NCI-H524 (cell line): Measurements from ENCODE around the gene PARD6B.
A peak's percentile ranks its signal among the peaks of the same experiment; 100 is the strongest.
"Not testable (repeated sequence)": the region's sequence is repeated elsewhere in the genome, so short reads cannot be mapped to it uniquely, and the experiment has no call there.

Experiments used
- DNase-seq, 2 experiments: peaks; one replicate each; lab custom pipeline; 2025; lab: John Stamatoyannopoulos, UW

The PARD6B gene

DNA sequence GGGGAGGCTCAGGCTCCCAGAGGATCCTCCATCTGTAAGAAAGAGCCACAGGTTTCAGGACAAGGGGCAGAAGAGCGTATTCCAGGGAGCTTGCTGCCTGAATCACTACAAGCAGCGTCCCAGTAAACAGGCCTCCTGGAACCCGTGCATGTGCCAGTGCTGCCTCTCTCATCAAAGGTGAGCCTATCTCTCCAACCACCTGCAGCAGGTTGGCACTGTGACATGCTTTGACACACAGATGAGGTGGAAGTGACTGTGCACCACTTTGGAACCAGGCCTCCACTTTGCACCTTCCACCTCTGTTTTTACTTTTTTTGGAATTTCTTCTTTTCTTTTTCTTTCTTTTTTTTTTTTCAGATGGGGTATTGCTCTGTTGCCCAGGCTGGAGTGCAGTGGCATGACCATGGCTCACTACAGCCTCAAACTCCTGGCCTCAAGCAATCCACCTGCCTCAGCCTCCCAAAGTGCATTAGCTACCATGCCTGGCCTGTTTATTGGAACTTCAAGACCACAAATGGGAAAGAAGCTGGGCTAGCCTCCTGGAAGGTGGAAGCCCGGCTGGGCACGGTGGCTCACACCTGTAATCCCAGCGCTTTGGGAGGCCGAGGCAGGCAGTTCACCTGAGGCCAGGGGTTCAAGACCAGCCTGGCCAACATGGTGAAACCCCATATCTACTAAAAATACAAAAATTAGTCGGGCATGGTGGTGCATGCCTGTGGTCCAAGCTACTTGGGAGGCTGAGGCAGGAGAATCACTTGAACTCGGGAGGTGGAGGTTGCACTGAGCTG lies 27.5 kb upstream of the PARD6B start:
- not testable (repeated sequence) for DNase-seq

DNA sequence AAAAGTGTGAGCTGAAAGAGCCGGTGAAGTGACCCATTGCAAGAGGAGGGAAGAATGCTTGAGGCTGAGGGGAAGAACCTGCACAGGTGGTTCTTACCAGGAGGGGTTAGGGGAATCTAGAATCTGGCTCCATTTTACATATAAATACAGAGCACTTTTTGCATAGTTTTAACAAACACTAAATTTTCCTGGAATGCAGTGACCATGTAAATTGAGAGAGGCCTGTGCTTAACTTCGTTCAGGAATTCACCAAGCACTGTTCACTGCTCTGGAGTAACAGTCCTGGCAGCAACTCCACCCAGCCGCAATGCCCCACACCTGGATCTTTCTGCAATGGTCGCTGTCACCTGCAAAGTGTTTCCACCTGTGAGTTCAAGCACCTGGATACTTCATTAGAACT lies 26.9 kb upstream of the PARD6B start:
- no peak for DNase-seq

DNA sequence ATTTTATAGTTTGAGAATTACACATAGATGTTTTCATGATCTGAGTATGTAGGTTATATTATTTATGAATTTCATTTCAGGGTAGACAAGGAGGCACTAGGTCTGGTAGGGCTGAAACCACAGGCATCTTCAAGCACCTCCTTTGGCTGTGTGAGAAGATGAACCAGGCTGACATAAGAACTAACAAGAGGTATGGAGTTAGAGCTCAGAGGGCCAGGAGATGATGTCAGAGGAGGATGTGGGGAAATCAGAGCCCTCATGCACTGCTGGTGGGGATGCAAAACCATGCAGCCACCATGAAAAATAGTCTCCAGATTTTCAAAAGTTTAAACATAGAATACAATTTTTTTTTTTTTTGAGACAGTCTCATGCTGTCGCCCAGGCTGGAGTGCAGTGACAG lies 26.4 kb upstream of the PARD6B start:
- DNase-seq = no peak

- no peak for DNase-seq
Observed at GRCh38 chr20:50708845-50709635, 22.3 kb upstream of the PARD6B start.

DNA sequence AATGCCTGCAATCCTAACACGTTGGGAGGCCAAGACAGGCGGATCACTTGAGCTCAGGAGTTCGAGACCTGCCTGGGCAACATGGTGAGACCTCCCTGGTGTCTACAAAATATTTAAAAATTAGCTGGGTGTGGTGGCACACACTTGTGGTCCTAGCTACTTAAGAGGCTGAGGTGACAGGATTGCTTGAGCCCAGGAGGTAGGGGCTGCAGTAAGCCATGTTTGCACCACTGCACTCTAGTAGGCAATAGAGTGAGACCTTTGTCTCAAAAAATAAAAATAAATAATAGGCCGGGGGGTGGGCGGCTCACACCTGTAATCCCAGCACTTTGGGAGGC lies 21.8 kb upstream of the PARD6B start:
- no peak for DNase-seq

GRCh38 chr20:50710492-50711063 lies 20.8 kb upstream of the PARD6B start:
- no peak for DNase-seq

GRCh38 chr20:50711113-50711825 lies 20.1 kb upstream of the PARD6B start:
- DNase-seq = no peak

DNA sequence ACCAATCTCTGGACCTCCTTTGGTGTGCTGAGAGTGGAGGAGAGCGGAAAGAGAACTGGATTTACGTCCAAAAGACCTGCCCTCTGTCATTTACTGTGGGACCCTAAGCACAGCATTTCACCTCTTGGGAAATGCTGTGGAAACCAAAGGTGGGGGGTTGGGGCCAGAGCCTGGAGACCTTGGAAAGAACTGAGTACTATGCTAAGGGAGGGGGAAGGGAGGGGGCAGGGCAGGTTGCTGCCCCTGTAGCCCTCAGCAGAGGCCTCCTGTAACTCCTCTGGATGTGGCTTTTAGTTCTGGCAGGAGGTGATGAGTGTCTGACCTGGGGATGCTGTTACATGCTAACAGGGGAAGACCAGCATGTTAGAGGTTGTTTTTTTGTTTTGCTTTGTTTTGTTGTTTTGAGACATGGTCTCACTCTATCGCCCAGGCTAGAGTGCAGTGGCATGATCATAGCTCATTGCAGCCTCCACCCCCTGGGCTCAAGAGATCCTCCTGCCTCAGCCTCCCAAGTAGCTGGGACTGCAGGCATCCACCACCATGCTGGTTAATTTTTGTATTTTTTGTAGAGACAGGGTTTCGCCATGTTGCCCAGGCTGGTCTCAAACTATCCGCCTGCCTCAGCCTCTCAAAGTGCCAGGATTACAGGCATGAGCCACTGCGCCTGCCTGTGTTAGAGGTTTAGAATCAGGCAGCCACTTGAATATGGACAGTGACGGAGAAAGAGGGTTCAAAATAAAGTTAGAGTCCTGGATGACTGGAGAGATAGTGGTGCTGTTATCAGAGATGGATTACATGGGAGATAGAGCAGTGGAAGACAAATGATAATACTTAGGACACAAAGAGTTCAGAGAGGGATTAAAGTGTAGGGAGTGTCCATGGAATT lies 18.4 kb upstream of the PARD6B start:
- DNase-seq = no peak

DNA sequence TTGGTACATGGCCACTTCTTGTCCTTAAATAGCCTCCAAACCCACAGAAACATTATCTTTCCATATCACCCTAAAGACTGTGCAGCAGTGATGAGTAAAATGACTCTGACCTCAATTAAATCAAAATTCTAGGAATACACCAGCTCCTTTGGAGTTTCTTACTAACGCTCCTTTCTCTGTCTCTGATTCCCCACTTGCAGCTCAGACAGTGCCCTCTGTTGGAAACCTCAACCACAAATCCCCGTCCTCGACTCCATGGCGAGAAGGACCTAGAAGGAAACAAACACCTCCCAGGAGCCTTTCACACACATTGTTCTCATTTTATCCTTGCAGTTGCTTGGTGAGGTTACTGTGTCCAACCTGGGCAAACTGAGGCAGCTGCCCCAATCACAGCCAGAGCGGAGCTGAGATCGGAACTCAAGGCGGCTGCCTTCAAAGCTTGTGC lies 17.7 kb upstream of the PARD6B start:
- DNase-seq = peak in 1 of 2 experiments; percentile 21

GRCh38 chr20:50714426-50714825 lies 17.0 kb upstream of the PARD6B start:
- DNase-seq = not testable (repeated sequence)

DNA sequence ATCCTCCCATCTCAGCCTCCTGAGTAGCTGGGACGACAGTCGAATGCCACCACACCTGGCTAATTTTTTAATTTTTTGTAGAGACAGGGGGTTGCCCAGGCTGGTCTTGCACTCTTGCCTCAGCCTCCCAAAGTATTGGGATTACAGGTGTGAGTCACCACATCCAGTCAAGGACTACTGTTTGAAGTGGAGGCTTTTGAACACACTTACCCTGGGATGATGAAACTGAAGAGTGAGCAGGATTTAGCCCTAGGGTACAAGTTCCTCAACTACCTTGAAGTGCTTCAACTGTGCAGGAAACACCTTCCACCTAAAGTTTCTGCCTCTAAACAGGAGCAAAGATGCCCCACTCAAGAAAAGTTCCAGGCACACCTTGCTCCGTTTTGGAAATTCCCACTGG lies 15.7 kb upstream of the PARD6B start:
- DNase-seq = no peak

DNA sequence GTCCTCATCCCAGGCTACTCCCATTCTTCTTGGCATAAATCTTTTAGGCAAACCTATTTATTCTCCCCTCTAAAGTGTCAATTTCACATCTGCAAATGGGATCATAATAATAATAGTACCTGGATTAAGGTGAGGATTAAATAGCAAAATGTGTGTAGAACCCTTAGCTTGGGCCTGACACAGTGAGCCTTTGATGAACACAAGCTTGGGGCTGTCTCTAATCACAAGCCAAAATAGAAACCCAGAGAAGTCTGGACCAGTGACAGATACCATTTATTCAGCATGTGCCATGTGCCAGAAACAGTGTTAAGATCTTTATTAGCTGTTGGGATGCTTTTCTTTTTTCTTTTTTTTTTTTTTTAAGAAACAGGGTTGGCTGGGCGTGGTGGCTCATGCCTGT lies 14.9 kb upstream of the PARD6B start:
- DNase-seq = no peak

DNA sequence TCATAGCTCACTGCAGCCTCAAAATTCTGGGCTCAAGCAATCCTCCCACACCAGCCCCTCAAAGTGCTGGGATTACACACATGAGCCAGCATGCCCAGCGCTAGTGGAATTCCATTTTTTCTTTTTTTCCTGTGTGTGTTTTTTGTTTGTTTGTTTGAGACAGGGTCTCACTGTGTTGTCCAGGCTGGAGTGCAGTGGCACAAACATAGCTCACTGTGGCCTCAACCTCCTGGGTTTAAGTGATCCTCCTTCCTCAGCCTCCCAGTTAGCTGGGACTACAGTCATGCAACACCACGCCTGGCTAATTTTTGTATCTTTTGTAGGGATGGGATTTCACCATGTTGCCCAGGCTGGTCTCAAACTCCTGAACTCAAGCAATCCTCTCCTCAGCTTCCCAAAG lies 14.1 kb upstream of the PARD6B start:
- DNase-seq = no peak

DNA sequence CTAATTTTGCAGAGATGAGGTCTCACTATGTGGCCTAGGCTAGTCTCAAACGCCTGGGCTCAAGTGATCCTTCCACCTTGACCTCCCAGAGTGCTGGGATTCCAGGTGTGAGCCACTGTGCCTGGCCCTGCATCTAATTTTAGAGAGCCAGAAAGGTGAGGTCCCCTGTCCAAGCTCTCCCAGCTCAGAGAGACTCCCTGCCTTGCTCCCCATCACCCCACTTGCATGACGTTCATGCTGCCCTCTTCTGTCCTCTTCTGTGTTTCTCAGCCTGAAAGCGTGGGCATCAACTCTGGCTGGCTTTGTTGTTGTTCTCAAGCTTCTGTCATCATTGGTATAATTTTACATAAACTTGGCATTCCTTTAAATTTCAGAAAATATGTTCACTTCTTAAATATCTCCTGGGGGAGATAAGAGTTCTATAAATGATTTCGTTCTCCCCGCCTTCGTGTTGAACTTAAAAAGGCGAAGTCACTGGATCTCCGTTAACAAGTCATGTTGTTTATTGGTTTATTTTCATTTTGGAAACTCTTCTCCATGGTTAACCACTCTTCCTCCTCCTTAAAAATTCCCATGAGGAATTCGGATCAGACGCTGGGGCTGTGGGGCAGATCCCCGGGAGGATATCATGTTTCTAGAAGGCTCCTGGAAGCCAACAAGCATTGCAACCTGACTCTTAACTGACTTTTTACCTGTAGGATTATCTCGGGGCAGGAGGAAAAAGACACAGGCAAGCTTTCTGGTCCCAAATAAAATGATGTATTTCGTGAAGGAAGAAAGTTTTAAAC lies 13.2 kb upstream of the PARD6B start:
- peak; percentile 31 to 59 for DNase-seq

DNA sequence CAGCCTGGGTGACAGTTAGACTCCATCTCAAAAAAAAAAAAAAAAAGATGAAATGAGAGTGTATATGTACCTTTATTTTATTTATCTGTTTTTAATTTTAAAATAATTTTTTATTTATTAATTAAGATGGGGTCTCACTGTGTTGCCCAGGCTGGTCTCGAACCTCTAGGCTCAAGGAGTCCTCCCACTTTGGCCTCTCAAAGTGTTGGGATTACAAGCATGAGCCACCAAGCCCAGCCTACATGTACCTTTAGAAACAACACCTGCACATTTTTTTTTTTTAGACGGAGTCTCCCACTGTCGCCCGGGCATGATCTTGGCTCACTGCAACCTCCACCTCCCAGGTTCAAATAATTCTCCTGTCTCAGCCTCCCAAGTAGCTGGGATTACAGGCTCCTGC lies 12.1 kb upstream of the PARD6B start:
- no peak for DNase-seq

DNA sequence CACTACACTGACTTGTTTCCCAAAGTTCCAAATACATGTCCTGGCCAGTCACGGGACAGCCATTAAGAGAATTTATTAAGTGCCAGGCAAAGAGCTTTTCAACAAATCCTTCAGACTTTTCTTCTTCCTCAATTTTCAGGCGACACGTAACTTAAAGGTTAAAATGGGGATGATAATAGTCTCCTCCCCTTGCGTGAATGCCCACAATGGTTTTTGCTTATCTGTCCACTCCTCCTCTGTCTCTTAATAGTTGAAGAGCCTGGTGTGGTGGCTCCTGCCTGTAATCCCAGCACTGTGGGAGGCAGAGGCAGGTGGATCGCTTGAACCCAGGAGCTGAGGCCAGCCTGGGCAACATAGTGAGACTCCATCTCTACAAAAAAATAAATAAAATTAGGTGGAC lies 11.4 kb upstream of the PARD6B start:
- no peak for DNase-seq

DNA sequence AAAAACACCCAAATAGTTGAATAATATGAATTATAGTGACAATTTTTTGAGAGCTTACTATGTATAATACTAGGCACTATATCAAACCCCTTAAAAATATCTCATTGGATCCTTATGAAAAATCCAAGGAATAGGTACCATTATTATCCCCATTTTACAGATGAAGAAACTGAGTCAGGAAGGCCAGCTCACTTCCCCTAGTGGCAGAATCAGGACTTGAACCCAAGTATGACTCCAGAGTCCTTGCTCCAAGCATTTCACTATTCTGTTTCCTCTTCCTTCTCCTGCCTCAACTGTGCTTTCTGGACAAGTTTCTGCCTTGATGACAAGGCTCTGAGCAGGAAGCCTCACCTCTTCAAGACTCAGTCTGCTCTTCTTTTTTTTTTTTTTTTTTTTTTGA lies 10.8 kb upstream of the PARD6B start:
- DNase-seq = no peak

DNA sequence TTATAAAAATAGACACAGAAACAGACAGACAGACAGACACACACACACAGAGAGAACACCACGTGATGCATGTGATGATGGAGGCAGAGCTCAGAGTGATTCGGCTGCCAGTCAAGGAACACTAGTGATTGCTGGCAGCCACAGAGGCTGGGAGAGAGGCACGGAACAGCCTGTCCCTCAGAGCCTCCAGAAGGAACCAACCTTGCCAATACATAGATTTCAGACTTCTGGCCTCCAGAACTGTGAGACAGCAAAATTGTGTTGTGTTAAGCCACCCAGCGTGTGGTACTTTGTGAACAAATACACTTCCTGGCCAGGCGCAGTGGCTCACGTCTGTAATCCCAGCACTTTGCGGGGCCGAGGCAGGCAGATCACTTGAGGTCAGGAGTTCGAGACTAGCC lies 9.5 kb upstream of the PARD6B start:
- no peak for DNase-seq

- DNase-seq = no peak
Observed at GRCh38 chr20:50722424-50723155, 8.8 kb upstream of the PARD6B start.

GRCh38 chr20:50723672-50724071 lies 7.7 kb upstream of the PARD6B start:
- no peak for DNase-seq
